Left ventricle myocardium inferior (tissue), 1 donor: ENCODE results near the gene ERVK3-1. TPM values are rescaled to one million over a fixed set of nuclear protein-coding genes. Genes with fewer than 3 reads are reported as not detected.
"Not testable (repeated sequence)": the region's sequence is repeated elsewhere in the genome, so short reads cannot be mapped to it uniquely, and the experiment has no call there.

ENCODE experiments used
- DNase-seq: peaks from one replicate; pipeline ENCODE4 v3.0.0-alpha.2; 2020
- H3K27ac ChIP-seq: fragments of 200-600 bp; replicated peaks from 2 replicates; pipeline ENCODE4 v1.8.0; 2021
- H3K27me3 ChIP-seq: fragments of 200-600 bp; 2 replicates; pipeline ENCODE4 v1.8.0; 2021; ENCODE audit warnings: low read depth
- H3K36me3 ChIP-seq: fragments of 200-600 bp; 2 replicates; pipeline ENCODE4 v1.8.0; 2021
- H3K4me1 ChIP-seq: fragments of 200-600 bp; 2 replicates; pipeline ENCODE4 v1.8.0; 2021
- H3K4me3 ChIP-seq: fragments of 200-600 bp; 2 replicates; pipeline ENCODE4 v1.8.0; 2021; ENCODE audit warnings: mild to moderate bottlenecking, moderate library complexity
- H3K9me3 ChIP-seq: fragments of 200-600 bp; replicated peaks from 2 replicates; pipeline ENCODE4 v1.8.0; 2021
- intact Hi-C: fragments of 100-400 bp; cut with micrococcal nuclease; formaldehyde crosslinking; loops from one replicate; pipeline ENCODE4 v1.11.0; 2022
- long read RNA-seq: library from polyadenylated mRNA; unstranded; transcript quantifications from one replicate; pipeline ENCODE4 v2.0.0, GENCODE V29; 2021
- total RNA-seq: library from RNA; stranded (reverse); fragmentation: NEBNext Ultra II Directional; extraction: Animal tissue kit (Norgen Biotek cat#: 25700); gene quantifications from one replicate; pipeline ENCODE4 v1.2.1, GENCODE V29; 2021
- TF ChIP-seq, protein P1 (sequence below): fragments of 200-600 bp; IDR thresholded peaks from 2 replicates; pipeline ENCODE4 v1.8.0; 2021; ENCODE audit warnings: antibody characterized with exemption, mild to moderate bottlenecking, borderline replicate concordance
- donor health status: DM: no; HTN: yes; CAD: no; lungs with severe emphysema.

Gene ERVK3-1
- 22.7 TPM for total RNA-seq
- long read RNA-seq, transcript ERVK3-1-201 (4 exons, 1,469 nt): major isoform, 20 of 32 reads
- long read RNA-seq, transcript ERVK3-1-202 (4 exons, 922 nt): minor isoform, 5 of 32 reads
- long read RNA-seq, partial matches to known transcripts: 1 of 32 reads
- long read RNA-seq, other reads (novel, unspliced or antisense): 3 of 32 reads

DNA sequence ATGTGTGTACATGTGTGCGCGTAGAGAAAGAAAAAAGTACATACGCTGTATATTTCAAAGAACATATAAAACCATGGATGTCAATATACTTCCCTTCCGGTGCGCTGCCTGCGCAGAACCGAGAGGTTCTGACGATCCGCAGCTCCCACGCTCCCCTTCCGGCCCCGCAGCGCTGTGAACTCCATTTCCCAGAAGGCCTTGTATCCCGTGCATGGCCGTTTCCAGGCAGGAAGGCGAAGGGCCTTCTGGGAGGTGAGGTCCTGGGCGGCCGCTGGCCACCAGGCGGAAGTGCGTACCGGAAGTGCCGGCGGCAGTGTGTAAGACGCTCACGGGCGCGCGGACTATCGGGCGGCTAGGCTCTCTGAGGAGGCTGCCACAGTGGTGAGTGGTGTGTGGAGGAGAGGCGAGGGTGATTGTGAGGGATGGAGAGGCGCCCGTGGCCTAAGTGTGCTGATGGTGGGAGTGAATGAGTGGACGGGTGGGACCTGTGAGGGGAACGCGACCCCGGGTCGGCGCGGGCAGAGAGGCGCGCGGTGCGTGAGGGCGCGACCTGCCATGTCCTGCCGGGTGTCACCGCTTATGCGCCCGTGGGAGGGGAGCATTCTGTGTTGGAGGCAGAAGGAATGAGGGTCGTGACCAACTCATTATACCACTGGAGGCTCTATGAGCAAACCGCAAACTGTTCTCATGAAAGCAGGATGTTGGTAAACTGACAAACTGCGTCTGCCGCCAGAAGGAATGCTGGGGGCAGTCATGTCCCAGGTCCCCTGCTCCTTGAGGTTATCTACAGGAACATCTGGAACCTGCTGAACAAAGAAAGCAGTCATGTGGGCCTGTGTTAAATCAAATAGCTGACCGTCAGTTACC, at the start of gene ERVK3-1:
Gene ERVK3-1, plus strand, starts transcription at position 313 of the 867 bp plus-strand sequence. CDS start 6,792 bp downstream, outside the sequence.
- TF ChIP-seq, protein P1, sequence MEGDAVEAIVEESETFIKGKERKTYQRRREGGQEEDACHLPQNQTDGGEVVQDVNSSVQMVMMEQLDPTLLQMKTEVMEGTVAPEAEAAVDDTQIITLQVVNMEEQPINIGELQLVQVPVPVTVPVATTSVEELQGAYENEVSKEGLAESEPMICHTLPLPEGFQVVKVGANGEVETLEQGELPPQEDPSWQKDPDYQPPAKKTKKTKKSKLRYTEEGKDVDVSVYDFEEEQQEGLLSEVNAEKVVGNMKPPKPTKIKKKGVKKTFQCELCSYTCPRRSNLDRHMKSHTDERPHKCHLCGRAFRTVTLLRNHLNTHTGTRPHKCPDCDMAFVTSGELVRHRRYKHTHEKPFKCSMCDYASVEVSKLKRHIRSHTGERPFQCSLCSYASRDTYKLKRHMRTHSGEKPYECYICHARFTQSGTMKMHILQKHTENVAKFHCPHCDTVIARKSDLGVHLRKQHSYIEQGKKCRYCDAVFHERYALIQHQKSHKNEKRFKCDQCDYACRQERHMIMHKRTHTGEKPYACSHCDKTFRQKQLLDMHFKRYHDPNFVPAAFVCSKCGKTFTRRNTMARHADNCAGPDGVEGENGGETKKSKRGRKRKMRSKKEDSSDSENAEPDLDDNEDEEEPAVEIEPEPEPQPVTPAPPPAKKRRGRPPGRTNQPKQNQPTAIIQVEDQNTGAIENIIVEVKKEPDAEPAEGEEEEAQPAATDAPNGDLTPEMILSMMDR: peak; percentile 44
- peak within 1 kb of the TSS; percentile 93 for H3K27ac ChIP-seq
- H3K4me3 ChIP-seq: peak within 1 kb of the TSS; percentile 96
- peak; percentile 96 for DNase-seq
- H3K27me3 ChIP-seq: no peaks in the 10 kb centered on the region
- H3K4me1 ChIP-seq: peaks cover 29% of the 10 kb centered on the region
- intact Hi-C loops: no loop called here
- peaks cover 53% of the 10 kb centered on the region for H3K36me3 ChIP-seq
- H3K9me3 ChIP-seq: no peaks in the 10 kb centered on the region

- not testable (repeated sequence) for H3K4me3 ChIP-seq, H3K27me3 ChIP-seq, H3K4me1 ChIP-seq, H3K27ac ChIP-seq, DNase-seq
- intact Hi-C loops: loop anchor here (10.0 kb wide), 1 partner anchor 53 kb away; no protein-coding TSS in a partner anchor
- H3K36me3 ChIP-seq: peaks cover 100% of the 10 kb centered on the region
- H3K9me3 ChIP-seq: peaks cover 100% of the 10 kb centered on the region
Measured at GRCh38 chr19:58258259-58258658, 46.9 kb upstream of the ERVK3-1 start.

- TF ChIP-seq, protein P1: no peak
- Histone ChIP-seq H3K27me3 (no peaks in the 10 kb centered on the region), H3K4me3 (no peak overlapping the region), H3K4me1 (no peaks in the 10 kb centered on the region), H3K9me3 (peaks cover 100% of the 10 kb centered on the region), H3K36me3 (peaks cover 100% of the 10 kb centered on the region), H3K27ac (no peak overlapping the region)
- DNase-seq: no peak
- intact Hi-C loops: loop anchor here (10.0 kb wide), 1 partner anchor 277 kb away; no protein-coding TSS in a partner anchor
Measured at GRCh38 chr19:58261600-58261967, 43.6 kb upstream of the ERVK3-1 start.

- Histone ChIP-seq H3K4me1 (no peaks in the 10 kb centered on the region), H3K36me3 (peaks cover 100% of the 10 kb centered on the region), H3K27ac (no peak overlapping the region), H3K9me3 (peaks cover 100% of the 10 kb centered on the region), H3K4me3 (no peak overlapping the region), H3K27me3 (no peaks in the 10 kb centered on the region)
- intact Hi-C loops: loop anchor here (10.0 kb wide), 1 partner anchor 277 kb away; no protein-coding TSS in a partner anchor
- TF ChIP-seq, protein P1: no peak
- DNase-seq: no peak
Measured at GRCh38 chr19:58261968-58262921, 42.9 kb upstream of the ERVK3-1 start.

DNA sequence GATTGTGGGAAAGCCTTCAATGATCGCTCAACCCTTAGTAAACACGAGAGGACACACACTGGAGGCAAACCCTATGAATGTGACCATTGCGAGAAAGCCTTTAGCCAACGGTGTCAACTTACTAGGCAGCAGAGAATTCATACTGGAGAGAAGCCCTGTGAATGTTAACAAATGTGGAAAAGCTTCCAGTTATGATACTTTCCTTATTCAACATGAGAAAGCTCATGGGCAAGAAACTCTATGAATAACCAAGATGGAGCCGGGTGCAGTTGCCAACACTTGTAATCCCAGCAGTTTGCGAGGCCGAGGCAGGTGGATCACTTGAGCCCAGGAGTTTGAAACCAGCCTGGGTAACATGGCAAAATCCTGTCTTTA, 42.3 kb upstream of the ERVK3-1 start:
- no peak overlapping the region for H3K4me3 ChIP-seq
- TF ChIP-seq, protein P1: no peak
- no peak overlapping the region for H3K27ac ChIP-seq
- peaks cover 100% of the 10 kb centered on the region for H3K9me3 ChIP-seq
- intact Hi-C loops: loop anchor here (10.0 kb wide), 1 partner anchor 278 kb away; no protein-coding TSS in a partner anchor
- peaks cover 100% of the 10 kb centered on the region for H3K36me3 ChIP-seq
- H3K27me3 ChIP-seq: no peaks in the 10 kb centered on the region
- no peaks in the 10 kb centered on the region for H3K4me1 ChIP-seq
- DNase-seq: no peak
